Upper lobe of left lung (tissue), 6 donors: Measurements from ENCODE around the gene SLC41A3. TPM values are rescaled to one million over a fixed set of nuclear protein-coding genes. Genes with fewer than 3 reads are reported as not detected.

ENCODE experiments used
- ATAC-seq, 2 donors: fragments of 200-7000 bp; cut with Tn5 transposase; one replicate each; pipeline ENCODE4 v1.9.1; 2022; ENCODE audit warnings: mild to moderate bottlenecking in 2 of 2, moderate library complexity in 2 of 2; ENCODE audit not compliant: low FRiP score in 2 of 2
- DNase-seq, 2 donors: peaks; one replicate each; pipeline ENCODE4 v3.0.0-alpha.2; 2019 to 2020
- H3K27ac ChIP-seq, 4 donors: fragments of 200-600 bp; sonication (generic); one replicate each; pipeline ENCODE4 v1.5.1; 2016 to 2019
- H3K27me3 ChIP-seq, 4 donors: fragments of 200-600 bp; sonication (generic); one replicate each; pipeline ENCODE4 v1.5.1; 2017 to 2019
- H3K36me3 ChIP-seq, 4 donors: fragments of 200-600 bp; sonication (generic); one replicate each; pipeline ENCODE4 v1.5.1; 2016 to 2019
- H3K4me1 ChIP-seq, 4 donors: fragments of 200-600 bp; sonication (generic); one replicate each; pipeline ENCODE4 v1.5.1; 2018 to 2019
- H3K4me3 ChIP-seq, 4 donors: fragments of 200-600 bp; sonication (generic); one replicate each; pipeline ENCODE4 v1.5.1; 2017 to 2019; ENCODE audit warnings: mild to moderate bottlenecking in 2 of 4, moderate library complexity in 1 of 4
- H3K9me3 ChIP-seq, 4 donors: fragments of 200-600 bp; sonication (generic); one replicate each; pipeline ENCODE4 v1.5.1; 2018 to 2019
- CTCF ChIP-seq, 6 experiments: fragments of 450-650 bp in 4 of 6; fragments of 200-600 bp in 2 of 6; sonication (generic) in 2 of 6; IDR thresholded peaks; one replicate each; pipeline ENCODE4 v1.5.1; 2016 to 2019; ENCODE audit warnings: antibody characterized with exemption in 6 of 6
- EP300 ChIP-seq, 4 donors: sonication (generic); formaldehyde crosslinking; IDR thresholded peaks; one replicate each; pipeline ENCODE4 v1.5.1; 2017; ENCODE audit warnings: antibody characterized with exemption in 4 of 4, control low read depth in 2 of 4
- POLR2A ChIP-seq, 4 donors: fragments of 450-650 bp; IDR thresholded peaks; one replicate each; pipeline ENCODE4 v1.5.1; 2016 to 2017; ENCODE audit warnings: antibody characterized with exemption in 4 of 4, mild to moderate bottlenecking in 2 of 4
- POLR2AphosphoS5 ChIP-seq, 2 donors: sonication (generic); formaldehyde crosslinking; IDR thresholded peaks; one replicate each; pipeline ENCODE4 v1.5.1; 2017; ENCODE audit warnings: antibody characterized with exemption in 2 of 2
- WGBS, 2 donors: methylation state at CpG; one replicate each; pipeline ENCODE4 v1.1.5; 2017 to 2018; 5-methylcytosine and 5-hydroxymethylcytosine counted together
- total RNA-seq, 6 donors: library from RNA; depleted of rRNA in 4 of 6; stranded (reverse); fragments of >200 nt in 4 of 6; gene quantifications; one replicate each; pipeline versions ENCODE4 v1.1.0 to v1.2.1, GENCODE V29; 2016 to 2021
- donor health status: DM: no; HTN: no; CAD: no; lungs with moderate emphysema.
- donor health status: DM: no; HTN: yes; CAD: no; lungs with severe emphysema.

SLC41A3 gene
- total RNA-seq, 6 donors from 2014 or later = 17.1 to 40.1 (median 32.3) TPM

GRCh38 chr3:126112531-126113237 lies 28.8 kb upstream of the SLC41A3 start:
- ATAC-seq (no peak), DNase-seq (peak in 1 of 2 donors; percentile 18)
- Histone ChIP-seq H3K36me3 (no peaks in the 10 kb centered on the region), H3K4me1 (no peaks in the 10 kb centered on the region), H3K27ac (no peak overlapping the region), H3K4me3 (no peak overlapping the region), H3K27me3 (no peaks in the 10 kb centered on the region), H3K9me3 (no peaks in the 10 kb centered on the region)
- 94 to 96% methylated on average over 12 to 13 of the region's 13 CpGs for WGBS, 2 donors
- TF ChIP-seq CTCF (IDR thresholded peaks at IDR 0.05) (no peak), POLR2AphosphoS5 (IDR thresholded peaks at IDR 0.05) (no peak), EP300 (IDR thresholded peaks at IDR 0.05) (no peak)

GRCh38 chr3:126111566-126112475 lies 27.9 kb upstream of the SLC41A3 start:
- TF ChIP-seq POLR2AphosphoS5 (IDR thresholded peaks at IDR 0.05) (no peak), POLR2A (IDR thresholded peaks at IDR 0.05) (no peak), EP300 (IDR thresholded peaks at IDR 0.05) (no peak), CTCF (IDR thresholded peaks at IDR 0.05) (no peak)
- Histone ChIP-seq H3K27me3 (no peaks in the 10 kb centered on the region), H3K36me3 (no peaks in the 10 kb centered on the region), H3K9me3 (no peaks in the 10 kb centered on the region), H3K4me3 (no peak overlapping the region), H3K27ac (no peak overlapping the region), H3K4me1 (no peaks in the 10 kb centered on the region)
- WGBS, 2 donors = 83 to 92% methylated on average over 10 to 14 of the region's 18 CpGs
- DNase-seq (peak in 1 of 2 donors; percentile 1), ATAC-seq (no peak)

- 84 to 93% methylated on average over 3 to 10 of the region's 10 CpGs for WGBS, 2 donors
- no peaks in the 10 kb centered on the region for H3K4me1 ChIP-seq
- H3K9me3 ChIP-seq = no peaks in the 10 kb centered on the region
- ATAC-seq = no peak
- H3K27ac ChIP-seq = no peak overlapping the region
- H3K4me3 ChIP-seq = no peak overlapping the region
- H3K36me3 ChIP-seq = no peaks in the 10 kb centered on the region
- DNase-seq = peak in 1 of 2 donors; percentile 12
- H3K27me3 ChIP-seq = no peaks in the 10 kb centered on the region
- TF ChIP-seq POLR2AphosphoS5 (IDR thresholded peaks at IDR 0.05) (no peak), CTCF (IDR thresholded peaks at IDR 0.05) (no peak), EP300 (IDR thresholded peaks at IDR 0.05) (no peak), POLR2A (IDR thresholded peaks at IDR 0.05) (no peak)
Measured at GRCh38 chr3:126111126-126111551, 27.2 kb upstream of the SLC41A3 start.

GRCh38 chr3:126110431-126111125 lies 26.7 kb upstream of the SLC41A3 start:
- no peak for TF ChIP-seq CTCF (IDR thresholded peaks at IDR 0.05)
- no peak for TF ChIP-seq POLR2AphosphoS5 (IDR thresholded peaks at IDR 0.05)
- TF ChIP-seq EP300 (IDR thresholded peaks at IDR 0.05) = no peak
- no peak for TF ChIP-seq POLR2A (IDR thresholded peaks at IDR 0.05)
- ATAC-seq = no peak
- DNase-seq = peak; percentile 17 to 63
- Histone ChIP-seq H3K9me3 (no peaks in the 10 kb centered on the region), H3K36me3 (no peaks in the 10 kb centered on the region), H3K27me3 (no peaks in the 10 kb centered on the region), H3K27ac (no peak overlapping the region), H3K4me1 (no peaks in the 10 kb centered on the region), H3K4me3 (no peak overlapping the region)
- 93 to 95% methylated on average over 12 of the region's 12 CpGs for WGBS, 2 donors
